OCI-LY3 (cell line): ENCODE measurements around the gene ADAMTS15.

ENCODE experiments used
- EZH2phosphoT487 ChIP-seq: fragments of 200-600 bp; shearing (Covaris generic); IDR thresholded peaks from 2 replicates; pipeline ENCODE4 v1.6.1; 2018; ENCODE audit warnings: antibody characterized with exemption, mixed run types, low read depth
- TF ChIP-seq, protein P1 (sequence below): fragments of 200-600, 300-600 bp; sonication (generic); IDR thresholded peaks from 2 replicates; pipeline ENCODE4 v1.5.1; 2014; ENCODE audit warnings: antibody characterized with exemption, low read length, low read depth

DNA sequence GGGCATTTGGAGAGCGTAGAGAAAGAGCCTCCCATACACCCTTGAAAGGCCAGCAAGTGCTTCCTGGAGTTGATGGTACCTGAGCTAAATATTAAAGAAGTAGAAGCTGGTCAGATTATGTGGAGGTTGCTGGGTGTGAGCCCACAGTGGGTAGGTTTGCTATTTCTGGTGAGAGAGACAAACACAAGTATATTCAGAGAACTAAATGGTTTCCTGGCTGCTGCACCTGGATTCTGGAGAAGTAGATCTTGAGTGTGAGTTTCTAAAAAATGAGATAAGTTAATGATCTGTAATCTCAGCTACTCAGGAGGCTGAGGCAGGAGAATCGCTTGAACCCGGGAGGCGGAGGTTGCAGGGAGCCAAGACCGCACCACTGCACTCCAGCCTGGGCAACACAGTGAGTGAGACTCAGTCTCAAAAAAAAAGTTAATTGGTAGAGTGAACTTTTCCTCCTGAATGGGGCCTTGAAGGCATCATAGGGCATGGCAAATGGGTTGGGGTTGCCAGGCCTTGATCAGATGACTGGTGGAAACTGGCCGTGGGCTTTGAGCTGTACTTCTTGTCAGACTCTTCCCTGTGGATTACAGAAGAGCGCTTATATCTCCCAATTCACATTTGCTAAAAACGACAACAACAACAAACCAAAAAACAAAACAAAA lies 75.8 kb downstream of the ADAMTS15 start:
- TF ChIP-seq, protein P1, sequence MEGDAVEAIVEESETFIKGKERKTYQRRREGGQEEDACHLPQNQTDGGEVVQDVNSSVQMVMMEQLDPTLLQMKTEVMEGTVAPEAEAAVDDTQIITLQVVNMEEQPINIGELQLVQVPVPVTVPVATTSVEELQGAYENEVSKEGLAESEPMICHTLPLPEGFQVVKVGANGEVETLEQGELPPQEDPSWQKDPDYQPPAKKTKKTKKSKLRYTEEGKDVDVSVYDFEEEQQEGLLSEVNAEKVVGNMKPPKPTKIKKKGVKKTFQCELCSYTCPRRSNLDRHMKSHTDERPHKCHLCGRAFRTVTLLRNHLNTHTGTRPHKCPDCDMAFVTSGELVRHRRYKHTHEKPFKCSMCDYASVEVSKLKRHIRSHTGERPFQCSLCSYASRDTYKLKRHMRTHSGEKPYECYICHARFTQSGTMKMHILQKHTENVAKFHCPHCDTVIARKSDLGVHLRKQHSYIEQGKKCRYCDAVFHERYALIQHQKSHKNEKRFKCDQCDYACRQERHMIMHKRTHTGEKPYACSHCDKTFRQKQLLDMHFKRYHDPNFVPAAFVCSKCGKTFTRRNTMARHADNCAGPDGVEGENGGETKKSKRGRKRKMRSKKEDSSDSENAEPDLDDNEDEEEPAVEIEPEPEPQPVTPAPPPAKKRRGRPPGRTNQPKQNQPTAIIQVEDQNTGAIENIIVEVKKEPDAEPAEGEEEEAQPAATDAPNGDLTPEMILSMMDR, result no peak
- TF ChIP-seq EZH2phosphoT487, result no peak
